ENCODE results near the gene PRRT3.

GRCh38 chr3:9946112-9947024, 5.8 kb downstream of the PRRT3 start:
- TF ChIP-seq CTCF (IDR thresholded peaks at IDR 0.05; ENCODE audit: extremely low read depth in 1 of 2, insufficient read depth in 1 of 2, low read depth in 1 of 2, low read length in 2 of 2) (peak; percentile 83 to 85), MYC (IDR thresholded peaks at IDR 0.05; ENCODE audit: low read depth, low read length) (peak; percentile 25), POLR2AphosphoS5 (IDR thresholded peaks at IDR 0.05; ENCODE audit: insufficient read depth, low read depth, low read length) (peak; percentile 71), EZH2 (IDR thresholded peaks at IDR 0.05; ENCODE audit: borderline replicate concordance, low read depth, low read length, severe bottlenecking) (no peak), POLR2A (IDR thresholded peaks at IDR 0.05; ENCODE audit: low read depth, low read length) (peak; percentile 82), JUN (IDR thresholded peaks at IDR 0.05; ENCODE audit: borderline replicate concordance, insufficient read depth, insufficient read length, low read depth) (no peak), MAX (IDR thresholded peaks at IDR 0.05; ENCODE audit: insufficient read depth, insufficient read length) (no peak)
